ENCODE data around the gene TMTC1.
"Not testable (repeated sequence)": the region's sequence is repeated elsewhere in the genome, so short reads cannot be mapped to it uniquely, and the experiment has no call there.

TMTC1 gene

GRCh38 chr12:29816874-29817725, 33.4 kb upstream of the TMTC1 start:
- Histone ChIP-seq H2BK12ac (ENCODE audit: low read length in 2 of 2) (no peak overlapping the region), H4K8ac (ENCODE audit: low read length) (no peak overlapping the region), H4K91ac (ENCODE audit: low read length) (no peak overlapping the region), H3K23ac (ENCODE audit: low read length in 2 of 2) (no peak overlapping the region), H3K36me3 (ENCODE audit: control insufficient read depth in 1 of 2, insufficient read depth in 2 of 2, low read depth in 1 of 2, low read length in 2 of 2) (no peaks in the 10 kb centered on the region), H3K4me2 (ENCODE audit: low read length, poor library complexity, severe bottlenecking) (no peak overlapping the region), H2AK5ac (ENCODE audit: low read length, severe bottlenecking) (no peak overlapping the region), H3K18ac (ENCODE audit: low read depth in 1 of 2, low read length in 2 of 2) (no peak overlapping the region), H3K27me3 (ENCODE audit: control insufficient read depth in 1 of 2, insufficient read depth in 1 of 2, low read length in 2 of 2) (peaks cover 6 to 8% of the 10 kb centered on the region in 2 experiments), H2AFZ (ENCODE audit: low read depth, low read length) (no peak overlapping the region), H3K4me1 (ENCODE audit: control insufficient read depth, insufficient read depth, low read depth, low read length) (no peaks in the 10 kb centered on the region), H3K4me3 (ENCODE audit: insufficient read depth in 1 of 2, low read depth in 1 of 2, low read length in 2 of 2) (no peak overlapping the region), H3K9me3 (ENCODE audit: control insufficient read depth, low read length) (no peaks in the 10 kb centered on the region), H3K4ac (ENCODE audit: low read depth in 1 of 2, low read length in 2 of 2) (no peak overlapping the region), H3K14ac (ENCODE audit: low read length in 2 of 2) (no peak overlapping the region), H2BK15ac (ENCODE audit: low read depth, poor library complexity, severe bottlenecking) (no peak overlapping the region), H3K27ac (ENCODE audit: low read length, poor library complexity, severe bottlenecking) (no peak overlapping the region), H3K9ac (ENCODE audit: low read length) (no peak overlapping the region), H3K79me1 (replicated peaks; ENCODE audit: low read length, poor library complexity, severe bottlenecking) (no peaks in the 10 kb centered on the region), H2BK120ac (ENCODE audit: low read depth, low read length) (no peak overlapping the region), H2BK5ac (ENCODE audit: low read depth, low read length, poor library complexity, severe bottlenecking) (no peak overlapping the region)
- DNase-seq: no peak
- WGBS: 100% methylated on average over 1 of the region's 2 CpGs

- H3K14ac ChIP-seq (ENCODE audit: low read length in 2 of 2); H2BK120ac ChIP-seq (ENCODE audit: low read depth, low read length); H2AFZ ChIP-seq (ENCODE audit: low read depth, low read length); H3K9ac ChIP-seq (ENCODE audit: low read length); H2BK5ac ChIP-seq (ENCODE audit: low read depth, low read length, poor library complexity, severe bottlenecking); H3K4me2 ChIP-seq (ENCODE audit: low read length, poor library complexity, severe bottlenecking); H3K27me3 ChIP-seq (ENCODE audit: control insufficient read depth in 1 of 2, insufficient read depth in 1 of 2, low read length in 2 of 2); H2BK12ac ChIP-seq (ENCODE audit: low read length in 2 of 2); H3K4ac ChIP-seq (ENCODE audit: low read depth in 1 of 2, low read length in 2 of 2); H3K27ac ChIP-seq (ENCODE audit: low read length, poor library complexity, severe bottlenecking); H4K8ac ChIP-seq (ENCODE audit: low read length); H3K18ac ChIP-seq (ENCODE audit: low read depth in 1 of 2, low read length in 2 of 2); H2AK5ac ChIP-seq (ENCODE audit: low read length, severe bottlenecking); H3K4me1 ChIP-seq (ENCODE audit: control insufficient read depth, insufficient read depth, low read depth, low read length); H2BK15ac ChIP-seq (ENCODE audit: low read depth, poor library complexity, severe bottlenecking); H3K9me3 ChIP-seq (ENCODE audit: control insufficient read depth, low read length); DNase-seq; H3K23ac ChIP-seq (ENCODE audit: low read length in 2 of 2); H3K4me3 ChIP-seq (ENCODE audit: insufficient read depth in 1 of 2, low read depth in 1 of 2, low read length in 2 of 2); H4K91ac ChIP-seq (ENCODE audit: low read length); H3K79me1 ChIP-seq (replicated peaks; ENCODE audit: low read length, poor library complexity, severe bottlenecking); H3K36me3 ChIP-seq (ENCODE audit: control insufficient read depth in 1 of 2, insufficient read depth in 2 of 2, low read depth in 1 of 2, low read length in 2 of 2): not testable (repeated sequence)
- 86% methylated on average over 10 of the region's 24 CpGs for WGBS
Measured at GRCh38 chr12:29809616-29810361, 26.0 kb upstream of the TMTC1 start.

GRCh38 chr12:29807129-29807528, 23.4 kb upstream of the TMTC1 start:
- H3K9me3 ChIP-seq (ENCODE audit: control insufficient read depth, low read length): no peaks in the 10 kb centered on the region
- no peak overlapping the region for H2BK15ac ChIP-seq (ENCODE audit: low read depth, poor library complexity, severe bottlenecking)
- H2BK5ac ChIP-seq (ENCODE audit: low read depth, low read length, poor library complexity, severe bottlenecking): no peak overlapping the region
- no peak overlapping the region for H2BK12ac ChIP-seq (ENCODE audit: low read length in 2 of 2)
- H3K9ac ChIP-seq (ENCODE audit: low read length): no peak overlapping the region
- peaks cover 2% of the 10 kb centered on the region for H3K4me1 ChIP-seq (ENCODE audit: control insufficient read depth, insufficient read depth, low read depth, low read length)
- no peak overlapping the region for H3K4ac ChIP-seq (ENCODE audit: low read depth in 1 of 2, low read length in 2 of 2)
- no peak overlapping the region for H3K4me3 ChIP-seq (ENCODE audit: insufficient read depth in 1 of 2, low read depth in 1 of 2, low read length in 2 of 2)
- H3K23ac ChIP-seq (ENCODE audit: low read length in 2 of 2): no peak overlapping the region
- H3K79me1 ChIP-seq (replicated peaks; ENCODE audit: low read length, poor library complexity, severe bottlenecking): no peaks in the 10 kb centered on the region
- H3K4me2 ChIP-seq (ENCODE audit: low read length, poor library complexity, severe bottlenecking): no peak overlapping the region
- H4K91ac ChIP-seq (ENCODE audit: low read length): no peak overlapping the region
- no peaks in the 10 kb centered on the region for H3K36me3 ChIP-seq (ENCODE audit: control insufficient read depth in 1 of 2, insufficient read depth in 2 of 2, low read depth in 1 of 2, low read length in 2 of 2)
- H3K14ac ChIP-seq (ENCODE audit: low read length in 2 of 2): no peak overlapping the region
- no peak overlapping the region for H3K27ac ChIP-seq (ENCODE audit: low read length, poor library complexity, severe bottlenecking)
- no peak overlapping the region for H4K8ac ChIP-seq (ENCODE audit: low read length)
- H3K18ac ChIP-seq (ENCODE audit: low read depth in 1 of 2, low read length in 2 of 2): no peak overlapping the region
- DNase-seq: peak; percentile 53
- no peaks in the 10 kb centered on the region for H3K27me3 ChIP-seq (ENCODE audit: control insufficient read depth in 1 of 2, insufficient read depth in 1 of 2, low read length in 2 of 2)
- no peak overlapping the region for H2AK5ac ChIP-seq (ENCODE audit: low read length, severe bottlenecking)
- no peak overlapping the region for H2BK120ac ChIP-seq (ENCODE audit: low read depth, low read length)
- H2AFZ ChIP-seq (ENCODE audit: low read depth, low read length): no peak overlapping the region

GRCh38 chr12:29804019-29804418, 20.3 kb upstream of the TMTC1 start:
- H3K9me3 ChIP-seq (ENCODE audit: control insufficient read depth, low read length): no peaks in the 10 kb centered on the region
- no peak overlapping the region for H2BK5ac ChIP-seq (ENCODE audit: low read depth, low read length, poor library complexity, severe bottlenecking)
- no peak overlapping the region for H3K27ac ChIP-seq (ENCODE audit: low read length, poor library complexity, severe bottlenecking)
- no peak overlapping the region for H3K9ac ChIP-seq (ENCODE audit: low read length)
- H3K18ac ChIP-seq (ENCODE audit: low read depth in 1 of 2, low read length in 2 of 2): no peak overlapping the region
- no peak overlapping the region for H3K23ac ChIP-seq (ENCODE audit: low read length in 2 of 2)
- no peak overlapping the region for H3K4ac ChIP-seq (ENCODE audit: low read depth in 1 of 2, low read length in 2 of 2)
- no peaks in the 10 kb centered on the region for H3K27me3 ChIP-seq (ENCODE audit: control insufficient read depth in 1 of 2, insufficient read depth in 1 of 2, low read length in 2 of 2)
- DNase-seq: no peak
- H2BK120ac ChIP-seq (ENCODE audit: low read depth, low read length): no peak overlapping the region
- H3K4me1 ChIP-seq (ENCODE audit: control insufficient read depth, insufficient read depth, low read depth, low read length): peaks cover 2% of the 10 kb centered on the region
- no peak overlapping the region for H4K8ac ChIP-seq (ENCODE audit: low read length)
- no peak overlapping the region for H2AK5ac ChIP-seq (ENCODE audit: low read length, severe bottlenecking)
- H2BK15ac ChIP-seq (ENCODE audit: low read depth, poor library complexity, severe bottlenecking): no peak overlapping the region
- H3K79me1 ChIP-seq (replicated peaks; ENCODE audit: low read length, poor library complexity, severe bottlenecking): no peaks in the 10 kb centered on the region
- H3K4me3 ChIP-seq (ENCODE audit: insufficient read depth in 1 of 2, low read depth in 1 of 2, low read length in 2 of 2): no peak overlapping the region
- H3K4me2 ChIP-seq (ENCODE audit: low read length, poor library complexity, severe bottlenecking): no peak overlapping the region
- H4K91ac ChIP-seq (ENCODE audit: low read length): no peak overlapping the region
- no peak overlapping the region for H3K14ac ChIP-seq (ENCODE audit: low read length in 2 of 2)
- H2BK12ac ChIP-seq (ENCODE audit: low read length in 2 of 2): no peak overlapping the region
- H3K36me3 ChIP-seq (ENCODE audit: control insufficient read depth in 1 of 2, insufficient read depth in 2 of 2, low read depth in 1 of 2, low read length in 2 of 2): no peaks in the 10 kb centered on the region
- no peak overlapping the region for H2AFZ ChIP-seq (ENCODE audit: low read depth, low read length)

All from mesenchymal stem cell (in vitro differentiated cells and primary cell).